Activated T-cell treated with anti-CD3 and anti-CD28 coated beads, Interleukin-2, amount 50 U/mL, for 48 hours (primary cell): ENCODE measurements around the gene HELZ2.

Experiments used
- DNase-seq, 2 experiments: peaks; one replicate each; pipeline ENCODE4 v3.0.0-alpha.2; 2020

HELZ2 gene, protein sequence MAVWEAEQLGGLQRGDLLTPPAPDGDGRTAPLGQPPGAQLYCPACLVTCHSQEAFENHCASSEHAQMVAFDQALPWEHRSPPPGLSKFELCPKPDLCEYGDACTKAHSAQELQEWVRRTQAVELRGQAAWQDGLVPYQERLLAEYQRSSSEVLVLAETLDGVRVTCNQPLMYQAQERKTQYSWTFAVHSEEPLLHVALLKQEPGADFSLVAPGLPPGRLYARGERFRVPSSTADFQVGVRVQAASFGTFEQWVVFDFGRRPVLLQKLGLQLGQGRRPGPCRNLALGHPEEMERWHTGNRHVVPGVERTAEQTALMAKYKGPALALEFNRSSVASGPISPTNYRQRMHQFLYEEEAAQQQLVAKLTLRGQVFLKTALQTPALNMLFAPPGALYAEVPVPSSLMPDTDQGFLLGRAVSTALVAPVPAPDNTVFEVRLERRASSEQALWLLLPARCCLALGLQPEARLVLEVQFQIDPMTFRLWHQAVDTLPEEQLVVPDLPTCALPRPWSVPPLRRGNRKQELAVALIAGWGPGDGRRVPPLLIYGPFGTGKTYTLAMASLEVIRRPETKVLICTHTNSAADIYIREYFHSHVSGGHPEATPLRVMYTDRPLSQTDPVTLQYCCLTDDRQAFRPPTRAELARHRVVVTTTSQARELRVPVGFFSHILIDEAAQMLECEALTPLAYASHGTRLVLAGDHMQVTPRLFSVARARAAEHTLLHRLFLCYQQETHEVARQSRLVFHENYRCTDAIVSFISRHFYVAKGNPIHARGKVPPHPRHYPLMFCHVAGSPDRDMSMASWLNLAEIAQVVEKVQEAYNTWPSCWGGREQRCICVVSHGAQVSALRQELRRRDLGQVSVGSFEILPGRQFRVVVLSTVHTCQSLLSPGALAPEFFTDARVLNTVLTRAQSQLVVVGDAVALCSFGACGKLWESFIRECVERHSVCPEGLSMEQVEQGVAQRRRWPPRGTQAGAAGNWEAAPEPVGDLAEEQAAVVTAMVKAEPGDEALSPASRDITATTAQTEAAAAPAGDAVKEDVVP (N-terminal part only)

DNA sequence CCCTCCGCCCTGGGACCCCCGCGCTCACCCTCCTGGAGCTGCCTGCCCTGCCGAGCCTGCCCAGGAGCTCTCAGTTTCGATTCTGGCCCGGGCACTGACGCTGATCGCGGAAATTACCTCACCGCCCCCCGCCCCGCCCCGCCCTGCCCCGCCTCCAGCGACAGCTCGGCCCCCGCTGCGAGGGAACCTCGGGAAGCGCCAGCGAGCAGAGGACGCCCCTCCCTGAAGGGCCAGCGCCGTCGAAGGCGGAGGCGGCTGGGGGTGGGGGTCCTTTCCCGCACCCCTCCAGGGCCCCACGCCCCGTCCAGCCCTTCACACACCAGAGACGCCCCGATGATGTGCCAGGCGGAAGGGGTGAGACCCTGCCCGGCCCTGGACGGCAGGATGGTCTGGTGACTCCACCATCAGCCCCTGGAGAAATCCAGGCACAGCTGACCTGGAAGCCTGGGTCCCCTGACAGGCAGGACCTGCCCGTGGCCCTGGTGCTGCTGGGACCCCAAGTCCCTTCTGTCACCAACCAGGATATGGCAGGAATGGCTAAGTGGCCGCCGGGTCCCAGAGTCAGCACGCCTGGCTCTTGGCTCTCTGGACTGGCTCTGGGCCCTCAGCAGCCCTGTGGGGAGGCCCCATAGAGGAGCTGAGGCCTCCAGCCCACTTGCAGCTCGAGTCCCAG lies at the start of gene HELZ2:
HELZ2 (minus strand) TSS at position 84 of the 673 bp plus-strand sequence. CDS start 1,854 bp downstream, outside the sequence.
- peak; percentile 41 to 60 for DNase-seq

DNA sequence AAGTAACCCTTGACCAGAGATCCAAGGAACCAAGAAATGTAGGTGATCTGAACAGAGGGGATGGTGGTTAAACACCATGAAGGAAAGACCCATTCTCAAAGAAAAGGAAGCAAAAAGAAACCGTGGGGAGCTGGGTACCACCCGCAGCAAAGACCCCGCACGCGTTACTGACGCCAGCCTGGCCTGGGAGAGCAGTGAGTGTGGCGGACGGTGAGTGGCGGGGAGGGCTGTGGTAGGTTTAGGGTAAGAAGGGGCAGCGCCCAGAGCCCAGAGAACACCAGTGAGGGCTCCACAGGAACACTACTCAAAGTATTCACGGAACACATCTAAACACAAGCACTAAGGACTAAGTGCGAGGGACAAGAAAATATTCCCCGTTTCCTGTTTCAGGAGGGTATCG lies 48.7 kb upstream of the HELZ2 start:
- DNase-seq, result no peak

DNA sequence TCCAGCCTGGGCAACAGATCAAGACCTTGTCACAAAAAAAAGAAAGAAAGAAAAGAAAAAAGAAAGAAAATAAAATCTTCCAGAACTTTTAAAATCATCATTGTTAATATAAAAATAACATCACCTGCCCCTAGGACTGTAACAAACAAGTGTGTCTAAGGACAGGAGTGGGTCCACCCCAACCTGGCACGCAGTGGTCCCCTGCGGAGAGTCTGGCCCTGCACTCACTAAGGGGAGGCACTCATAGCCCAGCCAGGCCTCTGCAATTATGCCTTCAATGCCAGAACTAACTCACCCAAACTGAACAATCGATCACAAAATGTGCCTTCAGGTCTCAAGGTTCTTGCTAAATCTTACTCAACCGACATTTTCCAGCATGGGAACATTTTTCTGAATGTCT lies 48.1 kb upstream of the HELZ2 start:
- DNase-seq, result no peak

DNA sequence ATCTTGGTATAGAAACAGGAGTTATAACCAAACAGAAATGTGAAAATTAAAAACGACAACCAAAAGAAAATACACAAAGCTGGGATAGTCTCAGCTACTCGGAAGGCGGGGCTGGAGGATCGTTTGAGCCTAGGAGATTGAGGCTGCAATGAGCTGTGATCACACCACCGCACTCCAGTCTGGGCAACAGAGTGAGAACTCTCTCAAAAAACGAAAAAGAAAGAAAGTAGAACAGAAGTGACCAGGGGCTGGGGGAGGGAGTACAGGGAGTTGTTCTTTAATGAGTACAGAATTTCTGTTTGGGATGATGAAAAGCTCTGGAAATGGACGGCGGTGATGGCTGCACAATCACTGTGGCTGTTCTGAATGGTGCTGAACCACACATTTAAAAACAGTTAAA lies 47.0 kb upstream of the HELZ2 start:
- DNase-seq, result no peak

DNA sequence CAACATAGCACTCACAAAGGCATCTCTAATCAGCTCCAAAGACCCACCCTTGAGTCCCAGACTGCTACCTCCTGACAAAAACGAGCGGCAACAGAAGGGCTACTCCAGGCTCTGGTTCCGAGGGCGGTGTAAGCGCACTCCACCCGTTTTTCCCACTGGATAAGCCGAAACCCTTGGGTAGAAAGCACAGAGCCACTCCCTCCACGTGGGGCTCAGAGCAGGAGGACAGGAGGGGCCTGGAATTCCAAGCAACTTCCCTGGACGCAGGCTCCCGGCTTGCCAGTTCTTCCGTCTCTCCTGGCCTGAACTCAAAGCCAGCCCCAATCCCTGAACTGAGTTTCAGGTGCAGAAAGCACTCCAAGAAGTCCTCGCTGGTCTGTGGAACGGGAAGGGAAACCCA lies 45.5 kb upstream of the HELZ2 start:
- DNase-seq, result no peak

DNA sequence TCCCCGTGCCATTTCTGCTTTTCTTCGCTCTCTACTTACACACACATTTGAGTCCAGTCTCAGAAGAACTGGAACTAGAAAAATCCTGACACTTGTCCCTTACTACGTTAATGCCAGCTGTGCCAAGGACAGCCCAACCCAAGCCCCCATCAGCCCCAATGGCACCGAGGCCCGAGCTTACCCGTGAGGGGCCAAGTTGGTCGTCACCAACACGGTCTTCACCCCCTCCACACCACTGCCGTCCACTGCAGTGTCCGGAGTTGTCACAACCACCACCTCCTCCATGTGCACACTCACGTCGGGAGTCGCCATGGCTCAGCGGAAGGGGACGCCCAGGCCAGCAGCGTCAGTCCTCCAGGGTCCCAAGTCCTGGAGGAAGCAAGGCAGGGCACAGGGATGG lies 45.0 kb upstream of the HELZ2 start:
- no peak for DNase-seq

DNA sequence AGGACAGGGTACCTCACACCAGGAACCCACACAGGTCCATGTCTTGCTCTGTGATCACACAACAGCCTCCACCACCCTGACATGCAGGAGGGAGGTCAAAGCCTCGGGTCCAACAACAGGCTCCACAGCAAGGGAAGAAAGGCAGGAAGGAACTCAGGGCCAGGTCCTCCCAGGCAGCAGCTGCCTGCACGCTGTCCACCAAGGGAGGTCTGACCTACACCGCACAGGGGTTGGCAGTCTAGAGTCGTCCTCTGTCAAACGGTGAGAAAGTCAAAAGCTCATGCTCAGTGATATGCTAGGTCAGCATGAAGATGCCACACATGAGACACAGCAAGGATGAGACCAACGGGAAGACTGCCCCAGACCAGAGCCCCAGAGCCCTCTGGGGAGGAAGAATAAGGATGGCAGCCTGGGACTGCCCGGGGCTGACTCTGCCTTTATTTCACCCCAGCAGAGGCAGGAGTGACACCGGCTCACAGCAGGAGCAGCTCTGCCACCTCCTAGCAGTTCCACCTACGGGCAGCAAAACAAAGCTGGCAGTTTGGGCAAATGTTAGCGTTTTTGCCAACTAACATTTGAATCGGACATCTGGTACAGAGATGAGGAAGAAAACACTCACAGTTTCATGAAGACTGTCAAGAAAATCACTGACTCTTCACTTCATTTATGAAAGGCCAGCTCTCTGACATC lies 44.4 kb upstream of the HELZ2 start:
- DNase-seq, result no peak

DNA sequence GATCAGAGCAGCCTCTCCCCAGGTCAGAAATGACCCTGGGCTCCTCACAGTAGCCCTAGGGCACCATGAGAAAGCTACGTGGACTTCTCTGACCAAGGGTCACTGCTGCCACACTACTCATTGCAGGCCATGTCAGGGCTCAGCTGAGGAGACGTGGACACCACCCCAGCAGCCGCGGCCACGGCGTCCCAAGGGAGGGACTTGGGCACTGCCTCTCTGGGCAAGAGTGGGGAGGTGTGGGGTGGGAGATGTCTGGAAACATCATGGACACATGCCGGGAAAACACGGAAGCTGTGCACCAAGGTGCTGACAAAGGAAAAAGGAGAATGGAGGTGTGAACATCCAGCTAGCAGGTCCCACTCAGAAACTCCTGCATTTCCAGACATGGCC lies 43.8 kb upstream of the HELZ2 start:
- no peak for DNase-seq

DNA sequence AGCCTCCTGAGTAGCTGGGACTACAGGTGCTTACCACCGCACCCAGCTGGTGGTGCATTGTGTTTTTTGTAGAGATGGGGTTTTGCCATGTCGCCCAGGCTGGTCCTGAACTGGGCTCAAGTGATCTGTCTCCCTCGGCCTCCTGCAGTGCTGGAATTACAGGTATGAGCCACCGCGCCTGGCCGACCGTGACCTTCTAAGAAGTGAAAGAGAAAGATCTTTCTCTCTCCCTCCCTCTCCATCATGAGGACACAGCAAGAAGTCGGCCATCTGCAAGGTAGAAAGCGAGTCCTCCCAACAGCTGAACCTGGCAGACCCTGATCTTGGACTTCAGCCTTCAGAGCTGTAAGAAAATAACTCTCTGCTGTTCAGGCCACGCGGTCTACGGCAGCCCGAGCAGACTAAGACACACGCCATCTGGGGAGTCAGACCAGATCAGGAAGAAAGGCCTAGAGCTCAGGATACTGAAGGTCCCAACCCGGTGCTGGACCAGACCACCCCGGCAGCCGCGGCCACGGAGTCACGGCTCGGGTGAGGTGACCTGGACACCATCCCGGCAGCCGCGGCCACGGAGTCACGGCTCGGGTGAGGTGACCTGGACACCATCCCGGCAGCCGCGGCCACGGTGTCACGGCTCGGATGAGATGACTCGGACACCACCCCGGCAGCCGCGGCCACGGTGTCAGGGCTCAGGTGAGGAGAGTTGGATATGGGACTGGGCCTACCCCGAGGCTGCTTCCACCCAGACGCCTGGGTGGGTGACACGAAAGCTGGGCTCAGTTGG lies 43.2 kb upstream of the HELZ2 start:
- no peak for DNase-seq

DNA sequence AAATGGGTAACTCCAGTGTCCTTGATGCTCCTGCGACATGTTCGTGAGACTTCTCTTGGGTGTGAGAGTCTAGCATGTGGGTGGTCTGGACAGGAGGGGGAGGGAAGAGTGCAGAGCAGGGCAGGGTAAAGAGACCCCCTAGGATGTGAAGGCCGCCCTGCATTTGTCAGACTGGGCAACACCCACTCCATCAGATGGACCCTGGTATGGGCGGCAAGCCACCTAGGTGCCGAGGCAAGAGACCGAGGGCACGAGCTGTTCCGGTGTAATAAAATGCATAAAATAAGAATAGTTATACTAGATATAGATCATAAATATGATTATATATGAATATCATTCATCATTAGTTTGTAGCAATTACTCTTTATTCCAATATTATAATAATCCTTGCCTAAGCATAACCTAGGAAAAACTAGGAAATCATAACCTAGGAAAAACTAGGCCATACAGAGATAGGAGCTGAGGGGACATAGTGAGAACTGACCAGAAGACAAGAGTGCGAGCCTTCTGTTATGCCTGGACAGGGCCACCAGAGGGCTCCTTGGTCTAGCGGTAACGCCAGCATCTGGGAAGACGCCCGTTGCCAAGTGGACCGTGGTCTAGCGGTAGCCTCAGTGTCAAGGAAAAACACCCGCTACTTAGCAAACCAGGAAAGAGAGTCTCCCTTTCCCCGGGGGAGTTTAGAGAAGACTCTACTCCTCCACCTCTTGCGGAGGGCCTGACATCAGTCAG lies 40.0 kb upstream of the HELZ2 start:
- peak in 1 of 2 experiments; percentile 35 for DNase-seq

DNA sequence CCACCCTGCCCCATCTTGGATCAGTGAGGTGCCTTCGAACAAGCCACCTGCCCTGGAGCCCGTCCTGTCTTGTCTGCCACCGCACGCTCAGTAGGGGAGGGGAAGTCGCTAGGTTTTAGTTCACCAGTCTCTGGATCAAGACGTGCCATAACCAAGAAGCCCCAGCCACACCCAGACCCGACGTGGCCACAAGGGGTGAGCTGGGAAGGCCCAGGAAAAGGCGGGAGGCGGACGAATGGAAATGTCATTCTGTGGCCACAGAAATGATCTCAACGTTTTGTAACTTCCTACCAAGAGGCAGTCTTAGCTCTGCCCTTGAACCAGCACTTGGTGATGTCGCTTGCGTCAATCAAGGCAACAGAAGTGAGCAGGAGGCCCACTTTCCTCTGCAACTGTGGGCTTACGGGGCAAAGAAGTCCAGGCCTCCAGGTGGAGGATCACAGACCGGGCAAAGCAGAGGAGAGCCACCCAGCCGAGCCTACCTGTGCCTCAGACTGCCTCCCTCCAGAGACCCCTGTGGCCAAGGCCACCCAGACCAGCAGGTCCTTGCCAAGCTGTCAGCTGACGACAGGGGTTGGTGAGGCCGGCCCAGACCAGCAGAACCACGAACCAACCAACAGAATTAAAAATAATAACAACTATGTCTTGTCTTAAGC lies 38.4 kb upstream of the HELZ2 start:
- DNase-seq, result no peak

DNA sequence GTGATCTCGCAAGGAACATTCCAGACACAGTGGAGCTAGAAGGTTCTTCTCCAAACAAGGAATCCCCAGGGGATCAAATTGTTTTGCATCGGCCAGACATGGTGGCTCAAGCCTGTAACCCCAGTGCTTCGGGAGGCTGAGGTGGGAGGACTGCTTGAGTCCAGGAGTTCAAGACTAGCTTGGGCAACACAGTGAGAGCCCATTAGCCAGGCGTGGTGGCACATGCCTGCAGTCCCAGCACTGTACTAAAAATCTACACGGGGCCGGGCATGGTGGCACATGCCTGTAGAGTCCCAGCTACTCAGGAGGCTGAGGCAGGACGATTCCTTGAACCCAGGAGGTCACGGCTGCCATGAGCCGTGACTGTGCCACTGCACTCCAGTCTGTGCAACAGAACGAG lies 37.6 kb upstream of the HELZ2 start:
- DNase-seq, result no peak

DNA sequence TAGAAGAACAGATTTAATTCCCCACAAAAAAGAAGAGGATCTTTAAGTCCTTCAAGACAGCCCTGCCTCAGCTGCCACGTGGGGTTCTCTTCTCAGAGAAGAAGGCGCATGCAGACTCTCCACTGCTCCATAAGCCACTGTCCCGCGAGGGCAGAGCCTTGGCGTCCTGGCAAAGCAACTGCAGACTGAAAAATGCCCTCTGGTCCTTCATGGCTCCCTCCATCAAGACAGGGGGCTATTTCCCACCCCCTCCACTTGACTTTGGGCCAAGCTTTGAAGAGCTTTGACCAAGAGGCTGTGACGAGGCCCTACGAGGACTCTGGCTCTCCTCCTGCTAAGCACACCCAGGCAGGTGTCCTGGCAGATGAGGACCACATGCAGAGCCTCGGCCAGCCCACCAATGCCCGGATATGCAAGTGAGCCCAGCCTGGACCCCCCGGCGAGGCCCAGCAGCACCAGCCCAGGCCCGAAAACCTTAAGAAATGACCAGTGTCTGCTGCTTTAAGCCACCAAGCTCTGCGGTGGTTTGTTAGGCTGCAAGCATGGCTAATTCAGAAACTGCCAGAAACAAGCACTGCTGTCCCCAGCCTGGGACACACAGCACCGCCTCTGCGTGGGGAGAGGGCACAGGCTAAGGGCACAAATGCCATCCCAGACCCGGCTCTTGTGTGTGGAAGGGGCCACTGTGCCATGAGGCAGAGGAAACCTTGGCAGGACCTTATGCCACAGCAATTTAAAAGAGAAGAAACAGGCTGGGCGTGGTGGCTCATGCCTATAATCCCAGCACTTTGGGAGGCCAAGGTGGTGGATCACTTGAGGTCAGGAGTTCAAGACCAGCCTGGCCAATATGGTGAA lies 36.8 kb upstream of the HELZ2 start:
- DNase-seq, result no peak

DNA sequence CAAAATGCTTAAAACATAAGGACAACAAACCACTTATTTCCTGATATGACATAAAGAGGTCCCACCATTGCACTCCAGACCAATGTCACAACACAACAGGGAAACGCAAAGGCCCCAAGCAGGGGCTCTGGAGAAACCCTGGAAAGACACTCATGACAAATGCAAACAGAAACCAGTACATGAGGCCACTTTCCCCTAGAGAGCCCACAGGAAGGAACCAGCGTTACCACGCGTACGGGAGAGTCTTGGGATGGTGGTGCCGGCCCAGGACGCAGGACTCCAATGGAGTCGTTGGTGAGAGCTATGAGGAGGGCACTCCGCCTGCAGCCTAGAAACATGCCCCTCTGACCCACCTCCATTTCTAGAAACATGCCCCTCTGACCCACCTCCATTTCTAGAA lies 32.6 kb upstream of the HELZ2 start:
- no peak for DNase-seq

DNA sequence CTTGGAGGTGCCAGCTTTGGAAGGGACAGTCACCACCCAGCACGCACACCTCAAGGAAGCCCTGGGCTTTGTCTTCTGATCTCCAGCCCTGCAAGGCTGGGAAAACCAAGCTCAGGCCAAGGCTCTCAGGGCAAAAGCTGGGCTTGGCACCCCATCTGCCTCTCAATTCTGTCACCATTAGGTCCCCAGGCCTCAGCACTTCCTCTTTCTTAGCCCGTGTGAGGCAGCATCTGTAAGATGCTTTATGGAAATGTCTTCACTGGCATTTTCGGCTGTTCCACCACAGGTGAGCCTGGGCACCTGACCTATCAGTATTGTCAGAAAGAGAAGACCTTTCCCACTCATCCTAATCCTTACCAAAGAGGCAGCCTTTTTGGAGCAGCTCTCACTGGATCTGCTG lies 28.3 kb upstream of the HELZ2 start:
- no peak for DNase-seq

DNA sequence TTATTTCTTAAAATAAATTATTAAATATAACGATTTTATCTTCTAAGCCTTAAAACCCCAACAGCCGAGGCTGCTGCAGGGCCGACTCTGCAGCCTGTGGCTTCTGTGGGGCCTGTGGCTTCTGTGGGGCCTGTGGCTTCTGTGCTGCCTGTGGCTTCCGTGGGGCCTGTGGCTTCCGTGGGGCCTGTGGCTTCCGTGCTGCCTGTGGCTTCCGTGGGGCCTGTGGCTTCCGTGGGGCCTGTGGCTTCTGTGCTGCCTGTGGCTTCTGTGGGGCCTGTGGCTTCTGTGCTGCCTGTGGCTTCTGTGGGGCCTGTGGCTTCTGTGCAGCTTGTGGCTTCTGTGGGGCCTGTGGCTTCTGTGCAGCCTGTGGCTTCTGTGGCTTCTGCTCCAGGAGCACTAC lies 27.6 kb upstream of the HELZ2 start:
- peak in 1 of 2 experiments; percentile 28 for DNase-seq

DNA sequence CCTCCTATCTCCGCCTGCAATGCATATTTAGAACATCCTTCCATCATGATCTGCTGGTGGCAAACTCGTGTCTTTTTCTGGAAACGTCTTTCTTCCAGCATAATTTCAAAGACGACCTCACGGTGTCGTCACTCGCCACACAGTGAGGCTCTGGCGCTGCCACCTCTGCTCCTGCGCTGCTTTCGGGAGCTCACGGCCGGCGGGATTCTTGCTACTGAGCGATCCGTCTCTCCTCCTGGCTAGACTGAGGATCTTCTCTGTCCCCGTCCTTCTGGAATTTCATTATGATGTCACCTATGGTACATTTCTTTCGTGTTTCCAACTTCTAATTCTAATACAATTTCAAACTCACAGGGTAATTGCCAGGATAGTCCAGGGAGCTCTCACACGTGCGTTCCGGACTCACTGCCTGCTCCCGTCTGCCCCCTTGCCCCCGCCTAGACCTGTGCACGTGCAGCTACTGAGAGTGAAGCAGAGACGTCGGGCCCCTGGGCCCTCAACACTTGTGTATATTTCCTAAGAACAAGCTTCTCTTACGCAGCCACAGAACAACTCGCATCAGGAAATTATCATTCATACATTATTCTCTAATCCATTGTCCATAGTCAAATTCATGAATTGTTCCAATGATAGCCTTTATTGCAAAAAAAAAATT lies 25.5 kb upstream of the HELZ2 start:
- no peak for DNase-seq

DNA sequence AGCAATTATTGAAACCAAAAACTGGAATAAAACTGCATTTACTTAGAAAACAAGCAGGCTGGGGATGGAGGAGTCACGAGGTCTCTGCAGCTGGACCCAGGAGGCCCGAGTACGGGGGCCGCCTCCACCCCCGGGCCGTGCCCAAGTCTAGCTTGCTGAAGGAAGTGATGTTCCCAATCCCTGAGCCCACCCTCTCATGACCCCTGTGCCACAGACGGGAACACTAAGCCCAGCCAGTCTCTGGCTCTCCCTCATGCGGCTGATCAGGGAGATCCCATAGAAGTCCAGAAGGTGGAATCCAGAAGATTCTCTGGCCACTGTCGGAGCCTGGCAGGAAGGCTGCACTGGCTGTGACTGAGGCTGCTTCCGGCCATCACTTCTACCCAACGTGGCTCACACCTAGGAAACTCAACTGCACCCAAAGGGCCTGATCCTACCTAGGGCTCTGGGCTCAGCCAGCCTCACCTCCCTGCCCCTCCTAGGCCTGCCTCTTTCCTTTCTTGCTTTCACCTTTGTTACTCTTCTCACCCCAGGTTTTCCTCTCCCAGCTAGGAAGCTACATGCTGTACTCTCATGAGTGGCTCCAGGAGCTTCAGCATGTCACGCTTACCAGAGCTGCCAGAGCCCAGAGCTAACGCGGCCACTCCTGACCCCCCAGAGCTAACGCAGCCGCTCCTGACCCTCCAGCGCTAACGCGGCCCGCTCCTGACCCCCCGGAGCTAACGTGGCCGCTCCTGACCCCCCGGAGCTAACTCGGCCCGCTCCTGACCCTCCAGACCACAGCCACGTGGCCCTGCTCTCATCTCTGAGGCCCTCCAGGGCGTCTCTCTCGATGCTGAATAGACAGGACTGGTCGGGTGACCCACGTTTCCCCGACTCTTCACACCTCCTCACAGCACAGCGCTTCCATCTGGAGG lies 24.7 kb upstream of the HELZ2 start:
- DNase-seq, result no peak
